PFSK-1 (cell line): ENCODE data around the gene BRCC3.

Experiments used
- POLR2AphosphoS5 ChIP-seq: IDR thresholded peaks from 2 replicates; pipeline ENCODE4 v1.6.1; 2012; ENCODE audit warnings: low read depth, mild to moderate bottlenecking, control low read depth, low read length, moderate library complexity
- SIN3A ChIP-seq: IDR thresholded peaks from 2 replicates; pipeline ENCODE4 v1.6.1; 2012; ENCODE audit warnings: mild to moderate bottlenecking, low read length, moderate library complexity, borderline replicate concordance; ENCODE audit not compliant: insufficient read depth
- TAF1 ChIP-seq: IDR thresholded peaks from 2 replicates; pipeline ENCODE4 v1.6.1; 2012; ENCODE audit warnings: low read length, control low read depth, borderline replicate concordance; ENCODE audit not compliant: insufficient read depth
- TF ChIP-seq, protein P1 (sequence below), 2 experiments: IDR thresholded peaks; 2 replicates each; pipeline versions ENCODE4 v1.6.1 to v1.8.0; 2011 to 2012; ENCODE audit warnings: low read depth in 2 of 2, low read length in 2 of 2, control low read depth in 1 of 2, inconsistent platforms in 1 of 2, mild to moderate bottlenecking in 1 of 2, moderate library complexity in 1 of 2; ENCODE audit not compliant: insufficient read depth in 1 of 2

DNA sequence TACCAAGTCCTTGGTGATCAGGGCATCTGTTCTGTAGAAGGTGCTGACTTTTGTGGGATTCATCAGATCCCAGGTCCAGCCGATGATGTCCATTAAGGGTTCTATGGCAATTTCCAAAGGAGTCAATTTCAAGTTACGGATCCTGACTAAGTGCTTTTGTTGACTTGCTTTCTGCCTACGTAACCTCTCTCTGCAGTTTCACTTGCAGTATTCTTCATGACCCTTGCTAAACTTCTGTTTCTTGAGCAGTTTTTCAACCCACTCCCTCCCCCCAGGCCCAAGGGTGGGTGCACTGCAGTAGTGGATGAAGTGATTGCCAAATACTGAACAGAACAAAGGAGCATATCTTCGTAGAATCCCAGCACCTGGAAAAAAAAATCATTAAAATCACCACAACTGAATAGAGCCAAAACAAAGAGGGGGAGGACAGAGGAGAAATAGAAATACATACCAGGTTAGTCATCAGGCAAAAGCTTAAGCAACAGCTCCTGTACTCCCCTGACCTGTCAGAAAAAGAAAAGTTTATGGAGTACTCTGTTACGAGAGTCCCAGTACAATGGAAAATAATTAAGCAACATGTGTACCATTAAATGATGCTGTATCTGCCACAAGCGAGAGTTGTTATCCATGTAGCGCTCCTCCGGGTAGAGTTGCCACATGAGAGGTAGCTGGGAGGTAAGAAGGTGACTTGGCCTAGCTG, 6.1 kb upstream of the BRCC3 start:
- no peak for TF ChIP-seq TAF1
- TF ChIP-seq, protein P1, sequence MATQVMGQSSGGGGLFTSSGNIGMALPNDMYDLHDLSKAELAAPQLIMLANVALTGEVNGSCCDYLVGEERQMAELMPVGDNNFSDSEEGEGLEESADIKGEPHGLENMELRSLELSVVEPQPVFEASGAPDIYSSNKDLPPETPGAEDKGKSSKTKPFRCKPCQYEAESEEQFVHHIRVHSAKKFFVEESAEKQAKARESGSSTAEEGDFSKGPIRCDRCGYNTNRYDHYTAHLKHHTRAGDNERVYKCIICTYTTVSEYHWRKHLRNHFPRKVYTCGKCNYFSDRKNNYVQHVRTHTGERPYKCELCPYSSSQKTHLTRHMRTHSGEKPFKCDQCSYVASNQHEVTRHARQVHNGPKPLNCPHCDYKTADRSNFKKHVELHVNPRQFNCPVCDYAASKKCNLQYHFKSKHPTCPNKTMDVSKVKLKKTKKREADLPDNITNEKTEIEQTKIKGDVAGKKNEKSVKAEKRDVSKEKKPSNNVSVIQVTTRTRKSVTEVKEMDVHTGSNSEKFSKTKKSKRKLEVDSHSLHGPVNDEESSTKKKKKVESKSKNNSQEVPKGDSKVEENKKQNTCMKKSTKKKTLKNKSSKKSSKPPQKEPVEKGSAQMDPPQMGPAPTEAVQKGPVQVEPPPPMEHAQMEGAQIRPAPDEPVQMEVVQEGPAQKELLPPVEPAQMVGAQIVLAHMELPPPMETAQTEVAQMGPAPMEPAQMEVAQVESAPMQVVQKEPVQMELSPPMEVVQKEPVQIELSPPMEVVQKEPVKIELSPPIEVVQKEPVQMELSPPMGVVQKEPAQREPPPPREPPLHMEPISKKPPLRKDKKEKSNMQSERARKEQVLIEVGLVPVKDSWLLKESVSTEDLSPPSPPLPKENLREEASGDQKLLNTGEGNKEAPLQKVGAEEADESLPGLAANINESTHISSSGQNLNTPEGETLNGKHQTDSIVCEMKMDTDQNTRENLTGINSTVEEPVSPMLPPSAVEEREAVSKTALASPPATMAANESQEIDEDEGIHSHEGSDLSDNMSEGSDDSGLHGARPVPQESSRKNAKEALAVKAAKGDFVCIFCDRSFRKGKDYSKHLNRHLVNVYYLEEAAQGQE (IDR thresholded peaks at IDR 0.05; ENCODE audit: insufficient read depth in 1 of 2, low read depth in 2 of 2, low read length in 2 of 2): no peak
- TF ChIP-seq POLR2AphosphoS5: no peak
- TF ChIP-seq SIN3A: no peak
